ENCODE results near the gene SWAP70. TPM values are rescaled to one million over a fixed set of nuclear protein-coding genes. Genes with fewer than 3 reads are reported as not detected.

The SWAP70 gene
- total RNA-seq, 1 experiment from 2014 or later: 19.9 TPM

GRCh38 chr11:9646324-9646723 lies 17.6 kb upstream of the SWAP70 start:
- Mint-ChIP-seq H3K4me1 (ENCODE audit: low read depth, unreplicated experiment) (peaks cover 27% of the 10 kb centered on the region), H3K4me3 (ENCODE audit: low read depth, unreplicated experiment) (no peak overlapping the region), H3K27me3 (ENCODE audit: unreplicated experiment) (no peaks in the 10 kb centered on the region), H3K9me3 (ENCODE audit: low read depth, unreplicated experiment) (peaks cover 4% of the 10 kb centered on the region), H3K27ac (ENCODE audit: unreplicated experiment) (no peak overlapping the region), H3K36me3 (ENCODE audit: insufficient read depth, unreplicated experiment) (no peaks in the 10 kb centered on the region)
- no TSS peak for BruUV-seq (replicated peaks)
- intact Hi-C loops (cut with micrococcal nuclease; ENCODE audit: unreplicated experiment): no loop called here
- CTCF ChIA-PET: interaction anchor here (0.6 kb wide), 2 partner anchors 16 to 99 kb away, joined by 3 read pairs; no protein-coding TSS in a partner anchor
- TF ChIP-seq, protein P1, sequence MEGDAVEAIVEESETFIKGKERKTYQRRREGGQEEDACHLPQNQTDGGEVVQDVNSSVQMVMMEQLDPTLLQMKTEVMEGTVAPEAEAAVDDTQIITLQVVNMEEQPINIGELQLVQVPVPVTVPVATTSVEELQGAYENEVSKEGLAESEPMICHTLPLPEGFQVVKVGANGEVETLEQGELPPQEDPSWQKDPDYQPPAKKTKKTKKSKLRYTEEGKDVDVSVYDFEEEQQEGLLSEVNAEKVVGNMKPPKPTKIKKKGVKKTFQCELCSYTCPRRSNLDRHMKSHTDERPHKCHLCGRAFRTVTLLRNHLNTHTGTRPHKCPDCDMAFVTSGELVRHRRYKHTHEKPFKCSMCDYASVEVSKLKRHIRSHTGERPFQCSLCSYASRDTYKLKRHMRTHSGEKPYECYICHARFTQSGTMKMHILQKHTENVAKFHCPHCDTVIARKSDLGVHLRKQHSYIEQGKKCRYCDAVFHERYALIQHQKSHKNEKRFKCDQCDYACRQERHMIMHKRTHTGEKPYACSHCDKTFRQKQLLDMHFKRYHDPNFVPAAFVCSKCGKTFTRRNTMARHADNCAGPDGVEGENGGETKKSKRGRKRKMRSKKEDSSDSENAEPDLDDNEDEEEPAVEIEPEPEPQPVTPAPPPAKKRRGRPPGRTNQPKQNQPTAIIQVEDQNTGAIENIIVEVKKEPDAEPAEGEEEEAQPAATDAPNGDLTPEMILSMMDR (IDR thresholded peaks at IDR 0.05; ENCODE audit: unreplicated experiment): no peak
- DNase-seq: no peak

GRCh38 chr11:9651481-9651880 lies 12.4 kb upstream of the SWAP70 start:
- H3K4me3 Mint-ChIP-seq (ENCODE audit: low read depth, unreplicated experiment): no peak overlapping the region
- intact Hi-C loops (cut with micrococcal nuclease; ENCODE audit: unreplicated experiment): no loop called here
- H3K27ac Mint-ChIP-seq (ENCODE audit: unreplicated experiment): no peak overlapping the region
- CTCF ChIA-PET: no interaction called here
- no peaks in the 10 kb centered on the region for H3K36me3 Mint-ChIP-seq (ENCODE audit: insufficient read depth, unreplicated experiment)
- no TSS peak for BruUV-seq (replicated peaks)
- H3K9me3 Mint-ChIP-seq (ENCODE audit: low read depth, unreplicated experiment): peaks cover 7% of the 10 kb centered on the region
- no peak for DNase-seq
- no peaks in the 10 kb centered on the region for H3K27me3 Mint-ChIP-seq (ENCODE audit: unreplicated experiment)
- H3K4me1 Mint-ChIP-seq (ENCODE audit: low read depth, unreplicated experiment): peaks cover under 1% of the 10 kb centered on the region
- TF ChIP-seq, protein P1 (IDR thresholded peaks at IDR 0.05; ENCODE audit: unreplicated experiment): no peak

GRCh38 chr11:9651899-9652748 lies 11.8 kb upstream of the SWAP70 start:
- H3K27me3 Mint-ChIP-seq (ENCODE audit: unreplicated experiment): no peaks in the 10 kb centered on the region
- H3K36me3 Mint-ChIP-seq (ENCODE audit: insufficient read depth, unreplicated experiment): no peaks in the 10 kb centered on the region
- CTCF ChIA-PET: no interaction called here
- TF ChIP-seq, protein P1 (IDR thresholded peaks at IDR 0.05; ENCODE audit: unreplicated experiment): no peak
- no peaks in the 10 kb centered on the region for H3K4me1 Mint-ChIP-seq (ENCODE audit: low read depth, unreplicated experiment)
- peaks cover 7% of the 10 kb centered on the region for H3K9me3 Mint-ChIP-seq (ENCODE audit: low read depth, unreplicated experiment)
- intact Hi-C loops (cut with micrococcal nuclease; ENCODE audit: unreplicated experiment): no loop called here
- BruUV-seq (replicated peaks): no TSS peak
- no peak overlapping the region for H3K27ac Mint-ChIP-seq (ENCODE audit: unreplicated experiment)
- no peak overlapping the region for H3K4me3 Mint-ChIP-seq (ENCODE audit: low read depth, unreplicated experiment)
- DNase-seq: no peak

DNA sequence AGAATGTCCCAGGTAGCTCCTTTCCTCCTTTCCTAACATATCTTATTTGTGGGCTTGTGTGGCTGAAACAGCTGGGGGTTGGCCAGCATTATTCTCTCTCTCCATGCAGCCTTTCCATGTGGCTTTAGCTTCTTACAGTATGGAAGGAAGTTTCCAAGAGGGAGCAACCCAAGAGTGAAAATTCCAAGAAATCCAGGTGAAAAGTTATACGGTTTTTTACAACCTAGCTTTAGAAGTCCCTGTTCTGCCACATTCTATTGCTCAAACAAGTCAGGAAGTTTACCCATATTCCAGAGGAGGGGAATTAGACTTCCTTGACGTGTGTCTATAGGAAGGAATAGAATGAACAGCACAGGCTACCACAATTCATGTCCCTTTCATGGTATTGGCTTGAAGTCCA lies 10.0 kb upstream of the SWAP70 start:
- no peak for DNase-seq
- TF ChIP-seq, protein P1 (IDR thresholded peaks at IDR 0.05; ENCODE audit: unreplicated experiment): no peak
- Mint-ChIP-seq H3K27me3 (ENCODE audit: unreplicated experiment) (no peaks in the 10 kb centered on the region), H3K36me3 (ENCODE audit: insufficient read depth, unreplicated experiment) (no peaks in the 10 kb centered on the region), H3K4me1 (ENCODE audit: low read depth, unreplicated experiment) (no peaks in the 10 kb centered on the region), H3K27ac (ENCODE audit: unreplicated experiment) (no peak overlapping the region), H3K4me3 (ENCODE audit: low read depth, unreplicated experiment) (no peak overlapping the region), H3K9me3 (ENCODE audit: low read depth, unreplicated experiment) (peaks cover 7% of the 10 kb centered on the region)
- intact Hi-C loops (cut with micrococcal nuclease; ENCODE audit: unreplicated experiment): no loop called here
- CTCF ChIA-PET: no interaction called here
- no TSS peak for BruUV-seq (replicated peaks)
